ENCODE results near the gene ADAM8.

DNA sequence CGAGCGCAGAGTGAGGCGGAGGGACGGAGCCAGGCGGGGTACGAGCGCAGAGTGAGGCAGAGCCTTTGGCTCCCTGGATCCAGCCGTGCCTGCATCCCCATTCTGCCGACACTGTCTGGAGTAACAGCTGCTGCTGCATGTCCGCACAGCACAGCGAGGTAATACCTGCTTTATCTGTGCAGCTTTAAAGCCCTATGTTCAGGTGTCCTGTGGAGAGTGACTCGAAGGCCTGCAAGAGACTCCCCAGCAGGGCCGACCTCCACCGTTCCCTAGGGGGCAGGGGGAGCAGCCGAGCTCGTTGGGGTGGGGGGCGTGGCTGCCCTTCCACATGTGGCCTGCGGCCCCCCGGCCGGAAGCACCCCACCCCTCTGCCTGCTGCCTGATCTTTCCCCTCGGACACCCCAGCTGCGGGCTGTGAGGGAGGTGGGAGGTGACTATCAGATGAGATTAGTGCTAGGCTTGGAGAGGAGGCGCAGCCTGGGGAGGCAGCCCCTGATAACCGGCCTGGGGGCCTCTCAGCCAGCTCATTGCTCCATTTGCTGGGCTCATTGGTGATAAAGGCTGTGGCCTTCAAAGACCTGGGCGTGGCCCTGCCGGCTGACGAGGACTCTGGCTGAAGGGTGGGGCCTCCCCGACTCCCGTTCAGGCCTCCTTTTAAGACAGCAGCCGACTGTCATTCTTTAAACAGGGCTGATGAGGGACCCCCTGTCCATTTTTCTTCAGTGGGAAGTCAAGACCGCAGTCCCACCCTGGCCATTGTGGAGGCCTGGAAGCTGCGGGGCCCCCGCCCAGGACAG is 31.0 kb downstream of the ADAM8 start:
- TF ChIP-seq, protein P1, sequence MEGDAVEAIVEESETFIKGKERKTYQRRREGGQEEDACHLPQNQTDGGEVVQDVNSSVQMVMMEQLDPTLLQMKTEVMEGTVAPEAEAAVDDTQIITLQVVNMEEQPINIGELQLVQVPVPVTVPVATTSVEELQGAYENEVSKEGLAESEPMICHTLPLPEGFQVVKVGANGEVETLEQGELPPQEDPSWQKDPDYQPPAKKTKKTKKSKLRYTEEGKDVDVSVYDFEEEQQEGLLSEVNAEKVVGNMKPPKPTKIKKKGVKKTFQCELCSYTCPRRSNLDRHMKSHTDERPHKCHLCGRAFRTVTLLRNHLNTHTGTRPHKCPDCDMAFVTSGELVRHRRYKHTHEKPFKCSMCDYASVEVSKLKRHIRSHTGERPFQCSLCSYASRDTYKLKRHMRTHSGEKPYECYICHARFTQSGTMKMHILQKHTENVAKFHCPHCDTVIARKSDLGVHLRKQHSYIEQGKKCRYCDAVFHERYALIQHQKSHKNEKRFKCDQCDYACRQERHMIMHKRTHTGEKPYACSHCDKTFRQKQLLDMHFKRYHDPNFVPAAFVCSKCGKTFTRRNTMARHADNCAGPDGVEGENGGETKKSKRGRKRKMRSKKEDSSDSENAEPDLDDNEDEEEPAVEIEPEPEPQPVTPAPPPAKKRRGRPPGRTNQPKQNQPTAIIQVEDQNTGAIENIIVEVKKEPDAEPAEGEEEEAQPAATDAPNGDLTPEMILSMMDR (IDR thresholded peaks at IDR 0.05), result no peak
- no peak for TF ChIP-seq POLR2A (IDR thresholded peaks at IDR 0.05)
